HG03342 (cell line): Measurements from ENCODE around the gene GJD4.

Experiments used
- ATAC-seq: cut with Tn5 transposase; IDR thresholded peaks from one replicate; pipeline ENCODE4 v1.9.1; 2021; ENCODE audit warnings: mild to moderate bottlenecking, moderate library complexity; ENCODE audit not compliant: unreplicated experiment

Gene GJD4

DNA sequence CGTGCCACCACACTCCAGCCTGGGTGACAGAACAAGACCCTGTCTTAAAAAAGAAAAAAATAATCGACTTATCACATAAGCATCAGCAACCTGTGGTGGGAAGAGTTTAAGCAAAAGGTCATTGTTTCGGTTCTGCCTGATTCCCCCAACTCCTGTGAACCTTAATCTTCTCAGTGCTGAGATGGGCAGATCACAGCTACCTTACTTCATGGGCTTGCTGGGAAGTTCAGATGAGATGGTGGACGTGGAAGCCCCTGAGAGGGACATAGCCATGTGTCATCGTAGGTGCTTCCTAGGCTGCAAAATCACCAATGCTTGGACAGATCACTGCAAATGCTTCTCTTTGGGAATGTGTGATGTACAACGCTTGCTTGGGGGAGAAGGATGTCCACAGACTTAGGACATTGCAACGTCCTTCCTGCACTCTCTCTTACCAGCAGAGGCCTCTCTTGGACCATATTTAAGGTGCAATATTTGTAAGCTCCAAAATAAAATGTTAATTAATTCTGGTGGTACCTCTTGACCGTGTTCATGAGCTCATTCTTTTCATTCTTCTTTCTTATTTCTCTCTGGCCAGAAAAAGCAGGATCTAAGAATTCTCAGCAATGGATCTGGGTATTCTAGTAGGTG lies 8.6 kb downstream of the GJD4 start:
- ATAC-seq = no peak

DNA sequence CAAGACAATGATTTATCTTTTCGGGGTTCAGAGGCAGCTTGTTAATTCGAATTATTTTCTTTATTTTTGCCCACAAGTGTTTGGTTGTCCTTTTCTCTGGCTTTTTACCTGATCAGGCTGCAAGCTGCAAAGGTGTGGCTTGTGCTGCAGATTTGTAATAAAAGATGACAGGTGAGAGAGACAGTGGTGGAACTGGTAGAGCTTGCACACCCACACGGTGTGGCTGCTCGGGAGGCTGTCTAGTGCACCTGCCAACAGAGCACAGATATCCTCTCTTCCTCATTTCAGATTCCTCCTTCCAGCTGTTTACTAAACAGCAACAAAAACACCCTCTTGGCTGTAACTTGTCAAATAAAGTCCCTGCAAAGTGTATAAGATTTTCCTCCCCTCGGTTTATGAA lies 9.2 kb downstream of the GJD4 start:
- ATAC-seq = no peak

DNA sequence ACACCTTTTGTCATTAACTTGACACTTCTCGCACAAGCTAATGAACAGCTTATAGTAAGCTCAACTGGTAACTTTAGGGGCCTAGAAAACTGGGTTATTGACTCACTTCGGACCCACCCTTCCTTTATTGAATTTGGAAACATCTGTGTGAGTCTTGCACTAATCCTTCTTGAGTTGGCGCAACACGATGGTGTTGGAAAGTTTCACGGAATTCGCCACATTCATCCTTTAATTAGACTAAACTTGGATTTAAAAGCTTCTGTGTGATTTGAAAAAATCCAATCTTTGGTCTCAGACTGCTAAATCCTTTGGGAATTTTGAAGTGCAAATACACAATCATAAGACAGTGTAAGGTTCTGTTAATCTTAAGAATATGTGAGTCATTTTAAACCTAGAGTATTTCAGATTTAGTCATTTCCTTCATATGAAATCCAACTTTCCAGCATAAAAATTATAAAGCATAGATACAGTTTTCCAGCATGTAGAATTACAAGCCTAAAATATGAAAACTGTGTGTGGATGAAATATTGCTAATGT lies 21.9 kb downstream of the GJD4 start:
- no peak for ATAC-seq

DNA sequence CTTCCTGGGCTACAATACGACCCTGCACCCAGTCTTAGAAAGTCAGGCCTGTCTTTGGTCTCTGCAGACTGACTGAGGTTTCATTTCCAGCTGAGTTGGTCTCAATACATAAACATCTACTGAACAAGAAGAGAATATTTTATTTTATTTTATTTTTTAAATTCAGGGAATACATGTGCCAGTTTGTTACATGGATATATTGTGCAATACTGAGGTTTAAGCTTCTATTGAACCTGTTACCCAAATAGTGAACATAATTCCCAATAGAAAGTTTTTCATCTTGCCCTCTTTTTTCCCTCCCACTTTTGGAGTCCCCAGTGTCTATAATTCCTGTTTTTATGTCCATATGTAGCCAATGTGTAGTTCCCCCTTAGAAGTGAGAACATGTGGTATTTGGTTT lies 26.3 kb downstream of the GJD4 start:
- ATAC-seq = no peak

DNA sequence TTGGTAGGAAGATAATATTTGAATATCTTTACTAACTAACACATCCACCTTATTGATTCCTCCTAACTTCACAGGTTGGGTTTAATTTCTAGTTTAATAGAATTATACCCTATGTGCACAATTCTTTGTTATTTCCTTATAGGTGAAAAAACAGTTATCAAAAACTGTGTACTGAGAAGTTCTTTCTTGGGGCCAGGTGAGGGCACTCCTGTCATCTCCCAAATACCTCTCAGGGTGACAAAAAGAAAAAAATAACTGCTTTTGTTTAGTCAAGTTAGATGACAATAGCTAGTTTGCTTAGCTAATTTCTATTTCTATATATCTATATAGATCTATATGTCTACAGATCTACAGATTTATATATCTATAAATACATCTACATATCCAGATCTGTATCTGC lies 26.9 kb downstream of the GJD4 start:
- no peak for ATAC-seq

DNA sequence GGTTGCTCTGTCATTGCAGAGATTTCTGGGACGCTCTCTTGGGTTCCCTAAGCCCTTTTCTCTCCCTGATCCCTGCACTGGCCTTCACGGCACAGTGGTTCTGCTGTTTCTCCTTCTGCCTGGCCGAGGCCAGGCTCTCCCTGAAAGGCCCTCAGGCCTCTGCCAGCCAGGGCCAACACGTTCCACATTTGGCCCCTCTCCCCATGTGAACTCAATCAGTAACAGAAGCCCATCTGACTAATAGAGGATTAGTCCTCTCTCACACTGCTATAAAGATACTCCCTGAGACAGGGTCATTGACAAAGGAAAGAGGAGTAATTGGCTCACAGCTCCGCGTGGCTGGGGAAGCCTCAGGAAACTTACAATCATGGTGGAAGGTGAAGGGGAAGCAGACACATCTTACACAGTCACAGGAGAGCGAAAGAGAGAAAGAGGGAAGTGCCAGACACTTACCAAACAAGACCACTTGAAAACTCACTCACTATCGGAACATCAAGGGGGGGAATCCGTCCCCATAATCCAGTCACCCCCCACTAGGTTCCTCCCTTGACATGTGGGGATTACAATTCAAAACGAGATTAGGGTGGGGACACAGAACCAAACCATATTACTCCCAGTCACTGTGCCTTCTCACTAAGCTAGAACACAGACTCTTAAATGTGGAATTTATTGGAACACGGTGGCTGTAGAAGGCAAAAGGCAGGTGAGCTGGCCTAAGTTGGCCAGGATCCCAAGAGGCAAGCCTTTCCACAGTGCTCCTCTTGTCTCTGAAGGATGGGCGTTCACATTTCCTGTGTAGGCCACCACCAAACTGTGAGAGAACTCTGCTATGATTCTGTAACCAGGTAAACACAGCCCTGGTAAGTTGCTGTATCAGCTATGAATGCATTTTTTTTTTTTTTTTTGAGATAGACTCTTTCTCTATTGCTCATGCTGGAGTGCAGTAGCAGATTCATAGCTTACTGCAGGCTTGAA lies 28.2 kb downstream of the GJD4 start:
- ATAC-seq = no peak

DNA sequence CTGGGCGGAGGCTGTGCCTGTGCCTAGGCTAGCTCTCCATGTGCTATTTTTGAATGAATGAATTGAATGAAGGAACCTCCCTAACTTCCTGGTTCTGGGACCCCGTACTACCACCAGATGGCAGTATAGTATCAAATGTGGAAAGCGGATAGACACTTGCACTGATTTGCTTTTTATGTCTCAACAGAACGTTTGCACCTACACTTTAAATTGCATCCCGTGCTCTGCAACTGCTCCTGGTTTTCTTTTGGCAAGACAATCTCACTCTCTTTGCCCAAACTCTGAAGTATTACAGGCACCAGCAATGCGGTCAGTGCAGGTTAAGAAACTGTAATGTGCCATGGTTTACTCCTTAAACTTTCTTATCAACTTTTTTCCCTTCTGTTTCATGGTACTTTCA lies 30.4 kb downstream of the GJD4 start:
- ATAC-seq = peak; percentile 78

DNA sequence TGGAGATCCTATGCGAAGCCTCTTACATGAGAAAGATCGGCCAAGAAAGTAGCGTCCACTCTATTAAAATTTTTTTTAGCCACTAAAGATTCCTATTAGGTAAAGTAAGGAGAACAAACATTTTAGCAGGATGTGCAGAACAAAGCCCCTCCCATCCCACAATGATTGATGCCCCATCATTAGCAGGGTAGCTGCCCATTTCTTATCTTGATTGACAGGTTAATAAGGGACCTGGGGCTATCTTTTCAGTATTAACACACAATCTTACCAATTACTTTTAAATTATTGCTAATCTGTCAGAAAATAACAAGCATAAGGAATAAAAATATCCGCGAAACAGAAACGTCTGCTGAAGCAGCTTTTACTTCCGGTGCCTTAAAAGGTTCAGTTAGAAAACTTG lies 31.8 kb downstream of the GJD4 start:
- ATAC-seq = no peak

DNA sequence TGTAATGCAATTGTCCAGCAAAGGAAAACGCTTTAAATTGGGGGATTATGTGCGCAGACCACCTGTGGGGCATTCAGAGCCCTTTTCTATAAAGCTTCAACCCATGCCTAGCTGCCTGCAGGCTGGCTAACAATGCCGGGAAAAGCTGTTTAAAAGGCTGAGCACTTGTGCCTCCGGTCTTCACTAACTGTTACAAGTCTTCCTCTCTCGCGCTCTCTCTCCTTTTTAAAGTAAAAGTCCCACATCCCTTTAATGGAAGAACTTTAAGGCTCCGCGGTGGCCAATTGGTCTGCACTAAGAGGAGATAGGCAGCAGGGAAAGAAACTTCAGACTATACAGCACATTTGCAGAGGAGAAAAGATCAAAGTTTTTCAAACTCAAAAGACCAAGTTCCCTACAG lies 32.3 kb downstream of the GJD4 start:
- no peak for ATAC-seq

DNA sequence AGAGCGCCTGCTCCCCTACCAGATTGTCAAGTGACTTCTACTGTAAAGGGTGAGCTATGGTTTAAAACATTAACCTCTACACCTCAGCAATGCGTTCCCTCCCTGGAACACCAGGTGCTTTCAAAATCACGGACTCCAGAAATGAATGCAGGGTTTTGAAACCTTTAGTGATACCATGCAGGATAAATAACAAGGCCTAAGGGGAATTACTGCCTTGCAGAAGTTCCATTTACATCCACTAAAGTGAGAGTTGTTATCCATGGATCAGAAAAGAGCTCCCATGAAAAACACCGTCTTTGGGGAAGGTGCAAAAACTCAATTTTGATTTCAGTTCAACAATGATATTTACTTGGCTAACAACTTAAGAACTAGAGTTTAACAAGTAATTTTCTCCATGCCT lies 33.0 kb downstream of the GJD4 start:
- ATAC-seq = no peak

DNA sequence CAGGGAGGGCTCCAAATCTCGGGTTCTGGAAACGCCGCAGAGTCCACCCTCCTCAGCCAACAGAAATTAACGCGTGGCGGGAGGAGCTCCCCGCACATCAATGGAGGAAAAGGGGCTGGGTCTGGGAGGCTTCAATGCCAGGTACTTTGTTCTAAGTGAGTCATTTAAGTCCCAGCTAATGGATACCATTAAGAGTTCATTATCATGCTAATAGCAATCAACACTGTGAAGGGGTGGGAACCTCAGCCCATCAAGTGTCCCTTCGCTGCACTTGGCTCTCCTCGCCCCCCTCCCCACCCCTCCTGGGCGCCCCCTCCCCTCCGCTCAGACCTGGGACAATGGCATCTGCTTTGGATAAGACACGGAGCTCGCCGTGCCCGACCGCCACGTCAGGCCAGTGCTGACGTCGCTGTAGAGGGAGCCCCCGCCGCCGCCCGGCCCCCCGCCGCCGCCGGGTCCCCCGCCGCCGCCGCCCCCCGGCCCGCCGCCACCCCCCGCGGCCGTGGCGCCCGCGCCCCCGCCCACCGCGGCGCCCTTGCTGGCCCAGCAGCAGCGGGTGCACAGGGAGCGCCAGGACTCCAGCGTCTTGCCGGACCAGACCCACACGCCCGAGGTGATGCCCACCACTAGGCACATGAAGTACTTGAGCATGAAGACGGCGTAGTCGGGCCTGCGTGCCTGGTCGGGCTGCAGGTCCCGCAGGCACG lies 34.0 kb downstream of the GJD4 start:
- ATAC-seq = no peak

DNA sequence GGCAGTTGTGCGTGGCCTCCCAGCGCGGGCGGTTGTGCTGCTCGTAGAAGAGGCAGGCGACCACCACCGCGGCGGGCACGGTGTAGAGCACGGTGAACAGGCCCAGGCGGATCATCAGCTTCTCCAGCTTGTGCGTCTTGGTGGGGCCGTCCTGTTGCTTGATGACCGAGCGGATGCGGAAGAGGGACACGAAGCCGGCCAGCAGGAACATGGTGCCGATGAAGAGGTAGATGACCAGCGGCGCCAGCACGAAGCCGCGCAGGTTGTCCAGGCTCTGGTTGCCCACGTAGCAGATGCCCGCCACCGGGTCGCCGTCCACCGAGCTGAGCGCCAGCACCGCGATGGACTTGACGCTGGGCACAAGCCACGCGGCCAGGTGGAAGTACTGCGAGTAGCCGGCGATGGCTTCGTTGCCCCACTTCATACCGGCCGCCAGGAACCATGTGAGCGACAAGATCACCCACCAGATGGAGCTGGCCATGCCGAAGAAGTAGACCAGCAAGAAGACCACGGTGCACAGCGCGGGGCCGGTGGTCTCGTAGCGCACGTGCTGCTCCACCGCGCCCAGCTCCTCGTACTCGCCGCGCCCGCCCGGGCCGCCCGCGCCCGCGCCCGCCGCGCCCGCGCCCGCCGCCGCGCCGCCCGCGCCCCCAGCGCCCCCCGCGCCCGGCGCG lies 34.7 kb downstream of the GJD4 start:
- ATAC-seq = no peak

DNA sequence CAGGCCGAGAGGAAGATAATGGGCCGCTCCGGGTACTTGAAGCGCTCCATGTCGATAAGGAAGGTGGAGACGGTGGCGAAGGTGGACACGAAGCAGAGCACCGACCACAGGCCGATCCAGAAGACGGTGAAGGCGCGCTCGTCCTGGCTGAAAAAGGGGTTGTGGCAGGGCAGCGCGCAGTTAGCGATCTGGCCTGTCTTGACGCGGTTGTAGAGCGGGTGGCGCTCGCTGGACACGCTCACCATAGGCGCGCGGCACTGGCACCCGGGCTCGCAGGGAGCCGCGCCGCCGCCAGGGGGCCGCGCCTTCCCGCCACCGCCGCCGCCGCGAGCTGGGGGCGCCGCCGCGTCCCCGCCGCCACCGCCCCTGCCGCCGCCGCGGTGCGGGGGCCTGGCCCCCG lies 35.3 kb downstream of the GJD4 start:
- peak; percentile 39 for ATAC-seq

DNA sequence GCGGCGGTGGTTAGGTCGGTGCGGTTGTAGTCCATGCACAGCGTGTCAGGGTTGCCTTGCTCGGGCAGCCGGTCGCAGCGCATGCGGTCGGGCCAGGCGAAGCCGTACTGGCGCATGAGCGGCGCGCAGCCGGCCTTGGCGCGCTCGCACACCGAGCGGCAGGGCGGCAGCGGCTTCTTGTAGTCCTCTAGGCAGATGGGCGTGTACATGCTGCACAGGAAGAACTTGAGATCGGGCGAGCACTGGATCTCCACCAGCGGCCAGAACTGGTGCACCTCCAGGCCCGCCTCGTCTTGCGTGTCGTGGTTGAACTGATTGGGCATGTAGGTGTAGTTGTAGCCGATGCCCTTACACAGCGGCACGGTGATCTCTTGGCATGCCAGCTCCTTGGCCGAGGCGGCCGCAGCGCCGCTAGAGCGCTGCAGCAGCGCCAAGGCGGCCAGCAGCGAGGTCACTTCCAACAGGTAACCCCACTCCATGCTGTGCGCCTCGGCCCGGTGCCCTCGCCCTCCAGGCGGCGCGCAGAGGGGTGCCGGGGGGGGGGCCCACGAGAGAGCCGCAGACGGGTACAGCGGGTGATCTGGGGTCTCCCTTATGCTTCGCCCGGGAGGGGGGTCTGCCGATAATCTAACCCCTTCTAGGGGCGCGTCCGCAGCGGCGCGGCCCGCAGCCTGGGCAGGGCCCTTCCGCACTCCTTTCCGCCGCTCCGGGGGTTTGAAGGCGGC lies 36.0 kb downstream of the GJD4 start:
- peak; percentile 32 for ATAC-seq

DNA sequence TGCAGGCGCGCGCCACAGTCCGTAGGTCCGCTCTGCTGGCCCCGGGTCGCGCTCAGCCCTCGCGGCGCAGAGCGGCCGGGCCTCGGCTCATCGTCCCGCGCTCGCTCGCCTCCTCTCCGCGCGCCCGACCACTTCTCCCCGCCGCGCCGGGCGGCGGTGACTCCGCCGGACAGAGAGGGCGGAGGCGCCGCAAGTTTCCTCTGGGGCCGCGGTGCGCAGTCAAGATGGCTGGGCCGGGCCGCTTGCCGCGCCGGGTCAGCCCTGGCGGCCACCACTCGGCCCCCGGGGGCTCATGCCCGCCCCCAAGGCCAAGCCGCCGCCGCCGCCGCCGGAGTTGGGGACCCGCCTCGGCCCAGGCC lies 36.5 kb downstream of the GJD4 start:
- ATAC-seq = peak; percentile 14

DNA sequence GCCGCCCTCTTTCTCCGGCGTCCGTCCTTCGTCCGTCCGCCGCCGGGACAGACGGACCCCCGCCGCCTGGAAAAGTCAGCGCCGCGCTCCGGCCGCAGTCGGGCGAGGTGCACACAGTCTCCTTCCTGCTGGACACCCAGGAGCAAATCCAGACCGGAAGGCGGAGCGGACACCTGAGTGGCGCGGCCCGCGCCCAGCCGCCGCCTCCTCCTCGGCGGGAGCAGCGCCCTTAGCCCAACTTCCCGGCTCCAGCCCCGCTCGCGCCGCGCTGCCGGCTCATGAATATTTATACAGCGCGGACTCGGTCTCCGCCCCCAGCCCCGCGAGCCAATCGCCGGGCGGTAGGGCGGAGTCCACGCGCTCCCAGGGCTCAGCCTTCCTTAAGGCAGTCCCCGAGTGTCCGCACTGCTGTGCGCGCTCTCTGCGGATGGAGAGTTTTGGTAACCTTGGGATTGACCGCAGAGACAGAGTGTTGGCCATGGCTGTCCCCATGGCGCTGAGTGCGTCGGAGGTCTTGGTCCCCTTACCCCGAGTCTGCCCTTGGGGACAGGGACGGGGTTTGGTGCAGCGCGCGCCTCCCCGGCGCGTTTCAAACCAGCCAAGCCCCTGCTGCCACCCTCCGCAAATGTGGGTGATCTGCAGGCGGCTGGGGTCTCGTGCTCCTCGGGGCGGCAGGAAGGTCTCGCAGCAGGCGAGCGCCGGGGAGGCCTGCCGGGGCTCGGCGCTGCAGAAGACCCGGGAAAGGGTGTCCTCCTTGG lies 37.1 kb downstream of the GJD4 start, which contains the start of gene FZD8:
Gene FZD8, minus strand, starts transcription at position 262 of the 758 bp plus-strand sequence. CDS start 867 bp downstream, outside the sequence.
- ATAC-seq = peak; percentile 91

DNA sequence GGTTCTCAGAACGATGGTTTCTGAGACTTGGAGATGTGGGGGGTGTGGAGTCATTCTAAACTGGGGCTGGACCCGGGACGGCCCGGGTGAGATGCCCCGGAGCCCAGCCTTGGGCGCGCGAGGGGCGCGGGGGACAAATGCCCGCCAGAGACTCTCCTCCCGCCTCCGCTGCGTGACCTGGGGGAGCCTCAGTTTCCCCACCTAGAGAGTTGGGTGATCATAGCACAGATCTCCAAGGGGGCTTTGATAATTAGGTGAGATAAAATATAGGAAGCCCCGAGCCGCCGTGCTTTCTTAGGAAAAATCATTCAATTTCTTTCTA lies 37.6 kb downstream of the GJD4 start:
- ATAC-seq = no peak

DNA sequence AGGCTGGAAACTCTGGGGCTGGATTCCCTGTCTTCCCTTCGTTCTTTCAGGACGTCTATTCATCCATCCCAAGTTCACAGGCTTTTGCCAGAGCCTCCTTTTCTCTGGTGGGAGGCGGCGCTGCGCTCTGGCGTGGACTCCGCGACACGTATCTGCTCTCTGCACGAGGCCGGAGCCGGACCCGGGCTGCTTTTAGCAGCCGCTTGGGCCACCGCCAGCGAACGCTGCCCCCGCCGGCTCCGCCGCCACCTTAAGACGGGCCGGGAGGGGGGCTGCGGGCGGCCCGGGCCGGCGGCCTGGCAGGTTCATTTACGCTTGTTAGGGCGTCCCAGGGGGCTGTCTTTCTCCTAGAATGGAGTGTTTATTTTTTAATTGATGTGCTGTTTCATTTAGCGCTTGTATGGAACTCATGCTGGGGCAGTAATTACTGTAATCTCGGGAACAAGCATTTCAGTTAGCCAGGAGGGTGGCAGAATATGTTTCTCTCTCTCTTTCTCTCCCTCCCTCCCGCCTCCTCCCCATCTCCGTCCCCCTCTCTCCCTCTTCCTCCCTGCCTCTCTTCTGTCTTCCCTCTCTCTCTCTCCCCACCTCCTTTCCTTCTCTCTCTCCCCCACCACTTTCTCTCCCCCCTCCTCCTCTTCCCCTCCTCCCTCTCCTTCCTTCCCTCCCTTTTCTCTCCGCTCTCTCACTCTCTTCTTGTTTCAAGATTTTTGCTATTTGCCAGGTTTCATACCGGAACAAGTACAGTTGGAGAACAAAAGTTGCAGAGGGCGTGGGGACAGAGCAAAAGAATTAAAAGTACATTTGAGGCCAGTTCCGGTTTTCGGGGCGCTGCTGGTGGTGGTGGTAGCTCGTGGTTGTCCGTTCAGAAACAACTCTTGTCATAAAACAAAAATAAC lies 38.3 kb downstream of the GJD4 start:
- no peak for ATAC-seq
